Fibroblast of lung (primary cell): Measurements from ENCODE around the gene PFKFB2. TPM values are rescaled to one million over a fixed set of nuclear protein-coding genes. Genes with fewer than 3 reads are reported as not detected.

Experiments used
- DNase-seq, 2 donors: peaks; one replicate each; pipeline versions ENCODE4 v3.0.0 to v3.0.0-alpha.2; 2010; ENCODE audit warnings: low read depth in 2 of 2
- H2AFZ ChIP-seq: 2 replicates; pipeline ENCODE4 v1.5.1; 2012; ENCODE audit warnings: low read length, control low read depth, inconsistent platforms
- H3K27ac ChIP-seq: 2 replicates; pipeline ENCODE4 v1.5.1; 2011; ENCODE audit warnings: low read length, control low read depth; ENCODE audit not compliant: insufficient read depth
- H3K27me3 ChIP-seq: 2 replicates; pipeline ENCODE4 v1.5.1; 2011; ENCODE audit warnings: mild to moderate bottlenecking, low read length; ENCODE audit not compliant: control insufficient read depth, insufficient read depth
- H3K36me3 ChIP-seq: 2 replicates; pipeline ENCODE4 v1.5.1; 2011; ENCODE audit warnings: low read length; ENCODE audit not compliant: control insufficient read depth, insufficient read depth
- H3K4me1 ChIP-seq: 2 replicates; pipeline ENCODE4 v1.5.1; 2011; ENCODE audit warnings: low read length; ENCODE audit not compliant: control insufficient read depth, insufficient read depth; ENCODE audit errors: extremely low read depth
- H3K4me2 ChIP-seq: 2 replicates; pipeline ENCODE4 v1.5.1; 2011; ENCODE audit warnings: low read length, control low read depth; ENCODE audit not compliant: insufficient read depth; ENCODE audit errors: extremely low read depth
- H3K4me3 ChIP-seq, 4 experiments: fragments of 200-600 bp in 1 of 4; sonication (generic) in 1 of 4; replicated peaks in 1 of 4; 2 replicates each; pipeline ENCODE4 v1.5.1; 2011 to 2016; ENCODE audit warnings: low read length in 4 of 4, low read depth in 3 of 4, mild to moderate bottlenecking in 3 of 4, control low read depth in 2 of 4, inconsistent platforms in 1 of 4, mixed read lengths in 1 of 4; ENCODE audit not compliant: insufficient read depth in 1 of 4; ENCODE audit errors: control extremely low read depth in 1 of 4
- H3K79me2 ChIP-seq: 2 replicates; pipeline ENCODE4 v1.5.1; 2012; ENCODE audit warnings: mild to moderate bottlenecking, low read length, inconsistent platforms; ENCODE audit not compliant: control insufficient read depth, insufficient read depth
- H3K9ac ChIP-seq: 2 replicates; pipeline ENCODE4 v1.5.1; 2011; ENCODE audit warnings: mild to moderate bottlenecking, low read length, control low read depth; ENCODE audit not compliant: insufficient read depth
- H3K9me3 ChIP-seq: 2 replicates; pipeline ENCODE4 v1.5.1; 2012; ENCODE audit warnings: low read depth, low read length; ENCODE audit not compliant: control insufficient read depth, insufficient read depth
- H4K20me1 ChIP-seq: 2 replicates; pipeline ENCODE4 v1.5.1; 2011; ENCODE audit warnings: low read length; ENCODE audit not compliant: control insufficient read depth, insufficient read depth; ENCODE audit errors: extremely low read depth
- EZH2 ChIP-seq: IDR thresholded peaks from 2 replicates; pipeline ENCODE4 v1.5.1; 2012; ENCODE audit warnings: low read length, control low read depth, mild to moderate bottlenecking; ENCODE audit errors: missing control alignments
- polyA plus RNA-seq, 2 donors: library from polyadenylated mRNA; depleted of rRNA in 1 of 2; stranded (reverse) in 1 of 2; unstranded in 1 of 2; fragments of >200 nt; gene quantifications; 2 replicates each; pipeline ENCODE4 v1.2.1, GENCODE V29; 2011 to 2012; ENCODE audit warnings: missing spikeins in 1 of 2
- total RNA-seq: library from RNA; depleted of rRNA; stranded (reverse); fragments of >200 nt; gene quantifications from 2 replicates; pipeline ENCODE4 v1.2.1, GENCODE V29; 2014
- TF ChIP-seq, protein P1 (sequence below), 2 donors: IDR thresholded peaks in 1 of 2; conservative IDR thresholded peaks in 1 of 2; 1 replicate in 1 of 2; 2 replicates in 1 of 2; pipeline ENCODE4 v1.5.1; 2011 to 2012; ENCODE audit warnings: low read length in 2 of 2, control low read depth in 1 of 2, inconsistent platforms in 1 of 2, low read depth in 1 of 2, mild to moderate bottlenecking in 1 of 2

PFKFB2 gene
- total and polyA plus RNA-seq, 2 donors (not counting 1 experiment from before 2014, with no cell fraction given): 3.2 to 7.6 TPM

DNA sequence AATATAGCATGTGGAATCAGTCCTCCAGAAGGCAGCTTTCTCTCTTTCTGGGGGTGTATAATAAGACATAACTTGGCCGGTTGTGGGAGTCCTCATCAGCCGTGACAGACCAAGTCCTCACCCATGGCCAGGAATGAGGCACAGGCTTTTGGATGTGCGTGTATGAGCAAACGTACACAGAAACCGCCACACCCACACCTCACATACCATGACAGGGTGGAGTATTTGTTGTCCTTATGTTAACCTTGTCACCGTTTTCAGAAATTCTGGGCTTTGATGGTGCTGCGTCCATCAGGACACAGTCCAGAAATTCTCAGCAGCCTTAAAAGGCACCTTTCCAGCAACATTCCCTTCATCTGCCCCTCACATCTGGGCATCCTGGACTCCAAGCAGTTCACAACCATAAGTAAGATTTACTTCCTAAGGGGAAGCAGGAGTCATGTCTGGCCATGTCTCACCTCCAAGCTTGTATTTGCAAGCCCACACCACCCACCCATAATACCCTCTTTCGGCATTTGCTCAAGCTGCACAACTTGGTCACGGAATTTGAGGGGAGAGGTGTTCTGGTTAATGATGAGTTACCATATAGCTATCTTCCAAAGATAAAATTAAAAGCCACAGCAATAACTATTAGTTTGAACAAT lies 32.9 kb upstream of the PFKFB2 start:
- Histone ChIP-seq H3K27me3 (no peaks in the 10 kb centered on the region), H3K36me3 (no peaks in the 10 kb centered on the region), H3K9ac (no peak overlapping the region), H3K27ac (no peak overlapping the region), H3K4me3 (no peak overlapping the region), H3K9me3 (no peaks in the 10 kb centered on the region), H4K20me1 (no peaks in the 10 kb centered on the region), H2AFZ (no peak overlapping the region), H3K4me2 (no peak overlapping the region), H3K79me2 (no peaks in the 10 kb centered on the region), H3K4me1 (peaks cover 2% of the 10 kb centered on the region)
- DNase-seq: no peak
- TF ChIP-seq, protein P1, sequence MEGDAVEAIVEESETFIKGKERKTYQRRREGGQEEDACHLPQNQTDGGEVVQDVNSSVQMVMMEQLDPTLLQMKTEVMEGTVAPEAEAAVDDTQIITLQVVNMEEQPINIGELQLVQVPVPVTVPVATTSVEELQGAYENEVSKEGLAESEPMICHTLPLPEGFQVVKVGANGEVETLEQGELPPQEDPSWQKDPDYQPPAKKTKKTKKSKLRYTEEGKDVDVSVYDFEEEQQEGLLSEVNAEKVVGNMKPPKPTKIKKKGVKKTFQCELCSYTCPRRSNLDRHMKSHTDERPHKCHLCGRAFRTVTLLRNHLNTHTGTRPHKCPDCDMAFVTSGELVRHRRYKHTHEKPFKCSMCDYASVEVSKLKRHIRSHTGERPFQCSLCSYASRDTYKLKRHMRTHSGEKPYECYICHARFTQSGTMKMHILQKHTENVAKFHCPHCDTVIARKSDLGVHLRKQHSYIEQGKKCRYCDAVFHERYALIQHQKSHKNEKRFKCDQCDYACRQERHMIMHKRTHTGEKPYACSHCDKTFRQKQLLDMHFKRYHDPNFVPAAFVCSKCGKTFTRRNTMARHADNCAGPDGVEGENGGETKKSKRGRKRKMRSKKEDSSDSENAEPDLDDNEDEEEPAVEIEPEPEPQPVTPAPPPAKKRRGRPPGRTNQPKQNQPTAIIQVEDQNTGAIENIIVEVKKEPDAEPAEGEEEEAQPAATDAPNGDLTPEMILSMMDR (conservative IDR thresholded peaks at IDR 0.05 in 1 of 2, IDR thresholded peaks at IDR 0.05 in 1 of 2; ENCODE audit: low read depth in 1 of 2, low read length in 2 of 2): no peak
- no peak for TF ChIP-seq EZH2

DNA sequence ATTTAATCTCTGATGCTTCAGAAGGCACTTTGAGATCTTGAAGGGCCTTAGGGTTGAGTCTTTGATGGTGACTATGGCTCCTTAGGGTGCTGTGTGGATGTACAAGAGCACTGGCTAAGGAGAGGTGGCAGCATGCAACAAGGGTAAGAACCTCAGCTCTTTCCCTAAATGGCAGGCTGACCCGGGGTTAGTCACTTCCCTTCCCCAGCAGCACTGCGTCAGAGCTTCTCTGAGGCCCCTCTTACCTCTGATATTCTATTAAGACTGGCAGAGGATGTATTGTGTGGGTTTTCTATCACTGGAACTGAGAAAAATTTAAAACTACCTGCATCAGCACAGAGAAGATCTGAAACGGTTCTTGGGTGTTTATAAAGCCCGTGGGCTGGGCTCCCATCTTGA lies 32.4 kb upstream of the PFKFB2 start:
- H3K4me2 ChIP-seq: no peak overlapping the region
- no peaks in the 10 kb centered on the region for H3K36me3 ChIP-seq
- peak in 1 of 2 donors; percentile 25 for DNase-seq
- no peaks in the 10 kb centered on the region for H3K79me2 ChIP-seq
- H3K9me3 ChIP-seq: no peaks in the 10 kb centered on the region
- peaks cover 7% of the 10 kb centered on the region for H3K4me1 ChIP-seq
- H3K27me3 ChIP-seq: no peaks in the 10 kb centered on the region
- no peak overlapping the region for H3K9ac ChIP-seq
- H3K4me3 ChIP-seq: no peak overlapping the region
- no peak overlapping the region for H2AFZ ChIP-seq
- H4K20me1 ChIP-seq: no peaks in the 10 kb centered on the region
- no peak for TF ChIP-seq EZH2
- TF ChIP-seq, protein P1 (conservative IDR thresholded peaks at IDR 0.05 in 1 of 2, IDR thresholded peaks at IDR 0.05 in 1 of 2; ENCODE audit: low read depth in 1 of 2, low read length in 2 of 2): no peak
- H3K27ac ChIP-seq: no peak overlapping the region

DNA sequence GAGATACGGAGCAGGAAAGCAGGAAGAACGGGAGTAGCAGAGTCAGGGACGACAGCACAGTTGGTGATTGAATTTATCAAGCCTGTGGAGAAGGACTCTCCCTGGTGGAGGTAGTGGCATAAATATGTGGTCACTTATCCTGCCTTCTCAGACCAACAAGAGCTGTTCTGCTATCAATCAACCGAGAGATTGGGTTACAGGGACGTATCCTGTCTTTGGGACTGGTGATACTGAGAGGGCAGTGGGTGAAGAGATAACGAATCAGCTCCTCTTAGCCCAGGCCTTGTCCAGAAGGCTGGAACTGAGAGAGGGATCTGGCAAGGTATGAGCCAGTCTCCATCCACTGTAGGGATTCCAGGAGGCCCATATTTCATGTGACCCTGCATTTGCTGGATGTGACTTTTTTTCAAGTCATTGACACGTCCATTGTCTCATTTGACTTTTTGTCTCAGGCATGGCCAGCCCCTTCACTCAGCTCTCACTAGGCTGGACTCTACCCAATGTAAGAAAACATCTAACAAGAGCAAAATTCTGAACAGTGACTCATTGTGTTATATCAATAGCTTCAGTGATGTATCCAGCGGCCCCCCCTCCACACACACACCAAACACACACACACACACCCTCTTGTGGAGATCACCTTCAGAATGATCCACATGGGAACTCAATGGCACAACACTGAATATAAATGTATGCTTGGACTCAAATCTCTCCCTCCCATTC lies 31.8 kb upstream of the PFKFB2 start:
- H3K4me2 ChIP-seq: no peak overlapping the region
- no peaks in the 10 kb centered on the region for H3K9me3 ChIP-seq
- peaks cover 7% of the 10 kb centered on the region for H3K4me1 ChIP-seq
- TF ChIP-seq, protein P1 (conservative IDR thresholded peaks at IDR 0.05 in 1 of 2, IDR thresholded peaks at IDR 0.05 in 1 of 2; ENCODE audit: low read depth in 1 of 2, low read length in 2 of 2): no peak
- TF ChIP-seq EZH2: no peak
- H3K27ac ChIP-seq: no peak overlapping the region
- peak; percentile 11 to 87 for DNase-seq
- no peaks in the 10 kb centered on the region for H3K36me3 ChIP-seq
- no peaks in the 10 kb centered on the region for H3K79me2 ChIP-seq
- H3K27me3 ChIP-seq: no peaks in the 10 kb centered on the region
- H4K20me1 ChIP-seq: no peaks in the 10 kb centered on the region
- H3K9ac ChIP-seq: no peak overlapping the region
- no peak overlapping the region for H3K4me3 ChIP-seq
- H2AFZ ChIP-seq: no peak overlapping the region
